ENCODE results near the gene PGM2L1.

Gene PGM2L1

GRCh38 chr11:74400606-74401005 is 2.4 kb upstream of the PGM2L1 start:
- no peaks in the 10 kb centered on the region for H4K20me1 ChIP-seq (ENCODE audit: insufficient read depth, low read length)
- TF ChIP-seq, protein P1, sequence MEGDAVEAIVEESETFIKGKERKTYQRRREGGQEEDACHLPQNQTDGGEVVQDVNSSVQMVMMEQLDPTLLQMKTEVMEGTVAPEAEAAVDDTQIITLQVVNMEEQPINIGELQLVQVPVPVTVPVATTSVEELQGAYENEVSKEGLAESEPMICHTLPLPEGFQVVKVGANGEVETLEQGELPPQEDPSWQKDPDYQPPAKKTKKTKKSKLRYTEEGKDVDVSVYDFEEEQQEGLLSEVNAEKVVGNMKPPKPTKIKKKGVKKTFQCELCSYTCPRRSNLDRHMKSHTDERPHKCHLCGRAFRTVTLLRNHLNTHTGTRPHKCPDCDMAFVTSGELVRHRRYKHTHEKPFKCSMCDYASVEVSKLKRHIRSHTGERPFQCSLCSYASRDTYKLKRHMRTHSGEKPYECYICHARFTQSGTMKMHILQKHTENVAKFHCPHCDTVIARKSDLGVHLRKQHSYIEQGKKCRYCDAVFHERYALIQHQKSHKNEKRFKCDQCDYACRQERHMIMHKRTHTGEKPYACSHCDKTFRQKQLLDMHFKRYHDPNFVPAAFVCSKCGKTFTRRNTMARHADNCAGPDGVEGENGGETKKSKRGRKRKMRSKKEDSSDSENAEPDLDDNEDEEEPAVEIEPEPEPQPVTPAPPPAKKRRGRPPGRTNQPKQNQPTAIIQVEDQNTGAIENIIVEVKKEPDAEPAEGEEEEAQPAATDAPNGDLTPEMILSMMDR (IDR thresholded peaks at IDR 0.05; ENCODE audit: low read depth, low read length) = no peak
- TF ChIP-seq EZH2phosphoT487 (IDR thresholded peaks at IDR 0.05; ENCODE audit: low read depth) = no peak
- H2AFZ ChIP-seq (ENCODE audit: low read depth, low read length) = no peak overlapping the region
- H3K79me2 ChIP-seq (ENCODE audit: low read length) = no peaks in the 10 kb centered on the region
- no peaks in the 10 kb centered on the region for H3K27me3 ChIP-seq (ENCODE audit: low read depth, low read length)
- H3K4me2 ChIP-seq (ENCODE audit: low read length) = no peak overlapping the region
- H3K4me3 ChIP-seq (ENCODE audit: low read length) = no peak overlapping the region
- H3K4me1 ChIP-seq (ENCODE audit: low read length) = peaks cover 4% of the 10 kb centered on the region; the same call in 1 of the 2 replicates
- H3K36me3 ChIP-seq (replicated peaks; ENCODE audit: low read depth, low read length) = no peaks in the 10 kb centered on the region
- H3K9me3 ChIP-seq (ENCODE audit: insufficient read depth, low read length) = no peaks in the 10 kb centered on the region
- no peak overlapping the region for H3K9ac ChIP-seq (ENCODE audit: low read length)
- H3K27ac ChIP-seq (ENCODE audit: low read length) = no peak overlapping the region

DNA sequence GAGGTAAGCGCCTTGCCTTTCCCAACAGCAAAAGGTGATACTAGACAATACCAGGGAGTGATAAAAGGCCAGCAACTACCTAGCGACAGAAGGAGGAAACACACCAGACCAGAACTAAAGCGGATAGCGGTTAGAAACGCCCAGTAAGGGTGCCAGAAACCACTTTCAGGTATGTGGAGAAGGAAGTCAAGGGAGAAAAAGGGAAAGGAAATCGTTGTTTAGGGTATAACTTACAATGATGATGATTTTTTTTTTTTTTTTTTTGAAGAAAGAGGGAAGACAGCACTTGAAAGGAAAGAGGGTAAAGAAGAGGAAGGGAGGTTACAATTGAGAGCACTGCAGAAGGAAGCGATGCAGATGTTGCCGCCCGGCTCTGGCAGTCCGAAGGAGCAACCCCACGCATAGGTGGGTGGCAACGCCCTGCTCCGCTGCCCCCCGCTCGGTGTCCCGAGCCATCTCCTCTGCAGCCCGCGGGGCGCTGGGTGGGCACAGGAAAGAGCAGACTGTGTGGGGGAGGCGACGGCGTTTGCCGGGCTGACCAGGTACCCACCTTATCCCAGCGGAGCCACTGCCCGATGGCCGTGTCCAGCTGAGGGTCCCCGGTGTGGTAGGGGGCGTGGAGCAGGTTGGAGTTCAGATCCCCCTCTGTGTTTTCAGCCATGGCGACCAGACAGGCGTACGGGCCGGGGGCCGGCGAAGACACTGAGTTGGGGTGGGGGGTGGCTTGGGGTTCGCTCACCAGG is 561 bp downstream of the PGM2L1 start:
- Histone ChIP-seq H3K4me2 (ENCODE audit: low read length) (peak overlapping the region; percentile 88), H3K79me2 (ENCODE audit: low read length) (no peaks in the 10 kb centered on the region), H3K27ac (ENCODE audit: low read length) (no peak overlapping the region), H3K36me3 (replicated peaks; ENCODE audit: low read depth, low read length) (no peaks in the 10 kb centered on the region), H2AFZ (ENCODE audit: low read depth, low read length) (peak overlapping the region; percentile 85), H3K4me1 (ENCODE audit: low read length) (peaks cover 4% of the 10 kb centered on the region; the same call in 1 of the 2 replicates), H3K4me3 (ENCODE audit: low read length) (peak overlapping the region; percentile 76), H3K9ac (ENCODE audit: low read length) (peak overlapping the region; percentile 70), H4K20me1 (ENCODE audit: insufficient read depth, low read length) (no peaks in the 10 kb centered on the region), H3K9me3 (ENCODE audit: insufficient read depth, low read length) (no peaks in the 10 kb centered on the region), H3K27me3 (ENCODE audit: low read depth, low read length) (peaks cover 5% of the 10 kb centered on the region; the same call in 1 of the 2 replicates)
- no peak for TF ChIP-seq EZH2phosphoT487 (IDR thresholded peaks at IDR 0.05; ENCODE audit: low read depth)
- TF ChIP-seq, protein P1 (IDR thresholded peaks at IDR 0.05; ENCODE audit: low read depth, low read length) = no peak

DNA sequence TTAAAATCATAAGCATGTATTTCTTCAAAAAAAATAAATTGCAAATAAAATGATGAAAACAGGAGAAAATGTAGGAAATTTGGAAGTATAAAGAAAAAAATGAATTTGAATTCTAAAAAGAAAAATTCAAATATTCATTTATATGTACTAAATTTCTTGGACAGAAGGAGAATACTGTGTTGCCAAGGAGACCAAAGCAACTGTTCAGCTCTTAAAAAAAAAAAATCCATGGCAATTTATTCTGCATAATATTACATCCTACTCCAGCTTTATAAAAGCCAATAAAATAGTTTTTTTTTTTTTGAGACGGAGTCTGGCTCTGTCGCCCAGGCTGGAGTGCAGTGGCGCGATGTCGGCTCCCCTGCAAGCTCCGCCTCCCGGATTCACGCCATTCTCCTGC is 6.0 kb downstream of the PGM2L1 start:
- TF ChIP-seq, protein P1 (IDR thresholded peaks at IDR 0.05; ENCODE audit: low read depth, low read length) = no peak
- no peak for TF ChIP-seq EZH2phosphoT487 (IDR thresholded peaks at IDR 0.05; ENCODE audit: low read depth)
- no peak overlapping the region for H3K4me3 ChIP-seq (ENCODE audit: low read length)
- peaks cover 13% of the 10 kb centered on the region; the same call in 1 of the 2 replicates for H3K4me1 ChIP-seq (ENCODE audit: low read length)
- H3K27ac ChIP-seq (ENCODE audit: low read length) = no peak overlapping the region
- no peaks in the 10 kb centered on the region for H3K36me3 ChIP-seq (replicated peaks; ENCODE audit: low read depth, low read length)
- H3K4me2 ChIP-seq (ENCODE audit: low read length) = no peak overlapping the region
- H3K9me3 ChIP-seq (ENCODE audit: insufficient read depth, low read length) = no peaks in the 10 kb centered on the region
- H4K20me1 ChIP-seq (ENCODE audit: insufficient read depth, low read length) = no peaks in the 10 kb centered on the region
- no peaks in the 10 kb centered on the region for H3K79me2 ChIP-seq (ENCODE audit: low read length)
- peaks cover 5% of the 10 kb centered on the region; the same call in 1 of the 2 replicates for H3K27me3 ChIP-seq (ENCODE audit: low read depth, low read length)
- no peak overlapping the region for H3K9ac ChIP-seq (ENCODE audit: low read length)
- H2AFZ ChIP-seq (ENCODE audit: low read depth, low read length) = no peak overlapping the region

GRCh38 chr11:74391193-74391592 is 7.0 kb downstream of the PGM2L1 start:
- H4K20me1 ChIP-seq (ENCODE audit: insufficient read depth, low read length) = no peaks in the 10 kb centered on the region
- no peak overlapping the region for H3K27ac ChIP-seq (ENCODE audit: low read length)
- H3K36me3 ChIP-seq (replicated peaks; ENCODE audit: low read depth, low read length) = no peaks in the 10 kb centered on the region
- peak overlapping the region; percentile 0; the same call in 1 of the 2 replicates for H3K4me2 ChIP-seq (ENCODE audit: low read length)
- H3K9ac ChIP-seq (ENCODE audit: low read length) = no peak overlapping the region
- H3K27me3 ChIP-seq (ENCODE audit: low read depth, low read length) = peaks cover 5% of the 10 kb centered on the region; the same call in 1 of the 2 replicates
- no peak overlapping the region for H2AFZ ChIP-seq (ENCODE audit: low read depth, low read length)
- no peaks in the 10 kb centered on the region for H3K79me2 ChIP-seq (ENCODE audit: low read length)
- no peaks in the 10 kb centered on the region for H3K9me3 ChIP-seq (ENCODE audit: insufficient read depth, low read length)
- H3K4me3 ChIP-seq (ENCODE audit: low read length) = no peak overlapping the region
- TF ChIP-seq EZH2phosphoT487 (IDR thresholded peaks at IDR 0.05; ENCODE audit: low read depth) = no peak
- TF ChIP-seq, protein P1 (IDR thresholded peaks at IDR 0.05; ENCODE audit: low read depth, low read length) = no peak
- H3K4me1 ChIP-seq (ENCODE audit: low read length) = peaks cover 16% of the 10 kb centered on the region; the same call in 1 of the 2 replicates
